Neural progenitor cell (in vitro differentiated cells): Measurements from ENCODE around the gene CDCA8.

ENCODE experiments used
- EZH2 ChIP-seq: fragments of 200-600 bp; sonication (generic); IDR thresholded peaks from 2 replicates; pipeline ENCODE4 v1.6.1; 2017; ENCODE audit warnings: antibody characterized with exemption, mild to moderate bottlenecking, moderate library complexity
- EZH2phosphoT487 ChIP-seq: fragments of 200-600 bp; sonication (generic); IDR thresholded peaks from 2 replicates; pipeline ENCODE4 v1.6.1; 2017; ENCODE audit warnings: antibody characterized with exemption
- TF ChIP-seq, protein P1 (sequence below): fragments of 200-600 bp; sonication (generic); IDR thresholded peaks from 2 replicates; pipeline ENCODE4 v1.5.1; 2017; ENCODE audit warnings: antibody characterized with exemption, mild to moderate bottlenecking

DNA sequence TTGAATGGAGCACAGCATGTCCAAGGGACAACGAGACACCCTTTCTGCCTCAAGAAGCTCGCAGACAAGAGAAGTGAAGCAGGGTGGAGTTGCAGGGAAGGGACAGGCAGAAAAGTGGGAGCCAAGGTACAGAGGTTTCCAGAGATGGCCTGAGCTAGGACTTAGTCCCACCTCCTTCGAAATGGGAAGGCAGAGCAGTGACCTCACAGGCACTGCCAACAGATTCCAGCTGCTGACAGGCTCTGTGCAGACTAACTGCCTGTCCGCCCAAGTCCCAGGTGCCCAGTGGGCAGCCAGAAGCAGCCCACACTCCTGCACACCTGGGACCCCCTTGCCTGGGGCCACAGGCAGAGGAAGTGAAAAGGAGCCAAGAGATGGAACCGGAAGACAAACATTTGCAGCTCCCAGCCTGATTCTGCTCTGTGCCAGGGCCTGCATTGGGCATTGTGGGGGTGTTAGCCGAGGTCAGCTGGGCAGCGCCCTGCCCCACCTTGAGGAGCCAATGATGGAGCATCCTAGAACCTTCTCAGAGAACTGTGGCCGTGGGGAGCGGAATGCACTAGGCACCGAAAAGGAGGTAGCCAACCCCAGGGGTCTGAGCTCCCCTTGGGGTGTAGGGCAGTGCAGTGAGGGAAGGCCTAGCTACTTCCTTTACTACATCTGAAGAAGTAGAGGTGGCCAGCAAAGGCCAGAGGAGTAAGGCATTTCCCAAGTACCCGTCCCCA is 30.1 kb upstream of the CDCA8 start:
- TF ChIP-seq, protein P1, sequence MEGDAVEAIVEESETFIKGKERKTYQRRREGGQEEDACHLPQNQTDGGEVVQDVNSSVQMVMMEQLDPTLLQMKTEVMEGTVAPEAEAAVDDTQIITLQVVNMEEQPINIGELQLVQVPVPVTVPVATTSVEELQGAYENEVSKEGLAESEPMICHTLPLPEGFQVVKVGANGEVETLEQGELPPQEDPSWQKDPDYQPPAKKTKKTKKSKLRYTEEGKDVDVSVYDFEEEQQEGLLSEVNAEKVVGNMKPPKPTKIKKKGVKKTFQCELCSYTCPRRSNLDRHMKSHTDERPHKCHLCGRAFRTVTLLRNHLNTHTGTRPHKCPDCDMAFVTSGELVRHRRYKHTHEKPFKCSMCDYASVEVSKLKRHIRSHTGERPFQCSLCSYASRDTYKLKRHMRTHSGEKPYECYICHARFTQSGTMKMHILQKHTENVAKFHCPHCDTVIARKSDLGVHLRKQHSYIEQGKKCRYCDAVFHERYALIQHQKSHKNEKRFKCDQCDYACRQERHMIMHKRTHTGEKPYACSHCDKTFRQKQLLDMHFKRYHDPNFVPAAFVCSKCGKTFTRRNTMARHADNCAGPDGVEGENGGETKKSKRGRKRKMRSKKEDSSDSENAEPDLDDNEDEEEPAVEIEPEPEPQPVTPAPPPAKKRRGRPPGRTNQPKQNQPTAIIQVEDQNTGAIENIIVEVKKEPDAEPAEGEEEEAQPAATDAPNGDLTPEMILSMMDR = no peak
- TF ChIP-seq EZH2 (no peak), EZH2phosphoT487 (no peak)
